ENCODE data around the gene ITGA5.

- no peak for TF ChIP-seq CTCF (IDR thresholded peaks at IDR 0.05; ENCODE audit: insufficient read depth, low read depth, low read length)
- no peak for TF ChIP-seq EZH2 (IDR thresholded peaks at IDR 0.05; ENCODE audit: insufficient read depth, low read length)
Measured at GRCh38 chr12:54387114-54387467, 32.0 kb downstream of the ITGA5 start.
